WERI-Rb-1 (cell line): ENCODE results near the gene SPTB.

ENCODE experiments used
- DNase-seq: peaks from one replicate; pipeline ENCODE4 v3.0.0-alpha.2; 2020
- H3K27ac ChIP-seq: fragments of 250-450 bp; sonication (Bioruptor Pico); 2 replicates; pipeline ENCODE4 v1.5.1; 2020; ENCODE audit warnings: mild to moderate bottlenecking, moderate library complexity
- H3K27me3 ChIP-seq: fragments of 250-450 bp; sonication (Bioruptor Pico); 2 replicates; pipeline ENCODE4 v1.5.1; 2021; ENCODE audit warnings: mild to moderate bottlenecking, low read depth, moderate library complexity; ENCODE audit not compliant: insufficient read depth, severe bottlenecking
- H3K36me3 ChIP-seq: fragments of 250-450 bp; sonication (Bioruptor Pico); 2 replicates; pipeline ENCODE4 v1.5.1; 2020; ENCODE audit warnings: mild to moderate bottlenecking, moderate library complexity
- H3K4me3 ChIP-seq: 2 replicates; pipeline ENCODE4 v1.5.1; 2011; ENCODE audit warnings: low read depth, mild to moderate bottlenecking, control low read depth, low read length
- H3K9me3 ChIP-seq: fragments of 250-450 bp; sonication (Bioruptor Pico); 2 replicates; pipeline ENCODE4 v1.5.1; 2021; ENCODE audit warnings: mild to moderate bottlenecking, moderate library complexity; ENCODE audit not compliant: severe bottlenecking
- TF ChIP-seq, protein P1 (sequence below): IDR thresholded peaks from 2 replicates; pipeline ENCODE4 v1.5.1; 2011; ENCODE audit warnings: low read depth, mild to moderate bottlenecking, control low read depth, inconsistent platforms, low read length

The SPTB gene

DNA sequence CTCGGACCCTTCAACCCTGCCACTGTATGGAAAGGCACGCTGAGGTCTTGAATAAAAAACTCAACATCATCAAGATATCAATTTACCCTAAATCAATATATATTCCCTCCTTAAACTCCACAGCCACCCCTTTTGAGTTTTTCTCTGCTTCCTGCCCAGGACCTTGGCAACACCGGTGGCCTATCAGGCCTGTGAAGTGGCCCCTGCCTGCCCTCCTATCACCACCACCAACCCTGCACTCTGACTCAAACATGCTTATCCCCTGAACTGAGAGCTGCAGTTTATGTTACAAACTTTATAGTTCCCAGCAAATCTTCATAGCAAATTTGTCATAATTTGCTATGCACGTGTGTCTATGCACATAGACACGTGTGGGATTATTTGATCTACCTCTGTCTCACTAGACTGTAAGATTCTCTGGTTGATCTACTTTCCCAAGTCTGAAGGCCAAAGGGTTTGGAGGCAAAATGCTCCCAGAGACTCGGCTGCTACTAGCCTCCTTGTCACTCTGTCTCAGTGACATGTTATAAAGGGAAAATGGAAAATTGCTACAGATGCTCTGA is 63.4 kb downstream of the SPTB start:
- Histone ChIP-seq H3K4me3 (no peak overlapping the region), H3K27me3 (no peaks in the 10 kb centered on the region), H3K9me3 (no peaks in the 10 kb centered on the region), H3K36me3 (no peaks in the 10 kb centered on the region), H3K27ac (no peak overlapping the region)
- no peak for DNase-seq
- TF ChIP-seq, protein P1, sequence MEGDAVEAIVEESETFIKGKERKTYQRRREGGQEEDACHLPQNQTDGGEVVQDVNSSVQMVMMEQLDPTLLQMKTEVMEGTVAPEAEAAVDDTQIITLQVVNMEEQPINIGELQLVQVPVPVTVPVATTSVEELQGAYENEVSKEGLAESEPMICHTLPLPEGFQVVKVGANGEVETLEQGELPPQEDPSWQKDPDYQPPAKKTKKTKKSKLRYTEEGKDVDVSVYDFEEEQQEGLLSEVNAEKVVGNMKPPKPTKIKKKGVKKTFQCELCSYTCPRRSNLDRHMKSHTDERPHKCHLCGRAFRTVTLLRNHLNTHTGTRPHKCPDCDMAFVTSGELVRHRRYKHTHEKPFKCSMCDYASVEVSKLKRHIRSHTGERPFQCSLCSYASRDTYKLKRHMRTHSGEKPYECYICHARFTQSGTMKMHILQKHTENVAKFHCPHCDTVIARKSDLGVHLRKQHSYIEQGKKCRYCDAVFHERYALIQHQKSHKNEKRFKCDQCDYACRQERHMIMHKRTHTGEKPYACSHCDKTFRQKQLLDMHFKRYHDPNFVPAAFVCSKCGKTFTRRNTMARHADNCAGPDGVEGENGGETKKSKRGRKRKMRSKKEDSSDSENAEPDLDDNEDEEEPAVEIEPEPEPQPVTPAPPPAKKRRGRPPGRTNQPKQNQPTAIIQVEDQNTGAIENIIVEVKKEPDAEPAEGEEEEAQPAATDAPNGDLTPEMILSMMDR: no peak

DNA sequence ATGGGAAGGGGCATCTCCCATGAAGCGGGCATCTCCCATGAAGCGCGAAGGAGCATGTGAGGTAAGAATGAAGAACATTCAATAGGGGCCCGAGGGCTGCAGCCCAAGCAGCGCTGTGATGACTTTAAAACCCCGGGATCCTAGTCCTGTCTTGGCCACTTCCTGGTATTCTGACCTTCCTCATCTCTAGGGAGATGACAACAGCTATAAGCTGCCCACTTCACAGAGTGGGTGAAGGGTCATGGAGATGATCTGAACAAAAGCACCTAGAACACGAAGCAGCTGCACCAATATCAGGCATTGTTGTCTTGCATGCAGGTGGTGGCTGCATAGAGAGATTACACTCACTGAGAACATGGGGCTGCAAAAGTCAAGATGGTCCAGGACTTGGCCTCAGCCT is 64.5 kb downstream of the SPTB start:
- H3K27ac ChIP-seq: no peak overlapping the region
- no peak for DNase-seq
- TF ChIP-seq, protein P1: no peak
- no peaks in the 10 kb centered on the region for H3K36me3 ChIP-seq
- H3K4me3 ChIP-seq: no peak overlapping the region
- H3K9me3 ChIP-seq: no peaks in the 10 kb centered on the region
- no peaks in the 10 kb centered on the region for H3K27me3 ChIP-seq

- no peak overlapping the region for H3K4me3 ChIP-seq
- H3K36me3 ChIP-seq: no peaks in the 10 kb centered on the region
- TF ChIP-seq, protein P1: no peak
- no peak overlapping the region for H3K27ac ChIP-seq
- H3K9me3 ChIP-seq: no peaks in the 10 kb centered on the region
- no peaks in the 10 kb centered on the region for H3K27me3 ChIP-seq
- peak; percentile 58 for DNase-seq
Observed at GRCh38 chr14:64812412-64812811, 67.3 kb downstream of the SPTB start.

GRCh38 chr14:64811676-64812075 is 68.0 kb downstream of the SPTB start:
- H3K4me3 ChIP-seq: no peak overlapping the region
- no peaks in the 10 kb centered on the region for H3K36me3 ChIP-seq
- H3K27me3 ChIP-seq: no peaks in the 10 kb centered on the region
- TF ChIP-seq, protein P1: no peak
- H3K27ac ChIP-seq: no peak overlapping the region
- DNase-seq: no peak
- H3K9me3 ChIP-seq: no peaks in the 10 kb centered on the region

DNA sequence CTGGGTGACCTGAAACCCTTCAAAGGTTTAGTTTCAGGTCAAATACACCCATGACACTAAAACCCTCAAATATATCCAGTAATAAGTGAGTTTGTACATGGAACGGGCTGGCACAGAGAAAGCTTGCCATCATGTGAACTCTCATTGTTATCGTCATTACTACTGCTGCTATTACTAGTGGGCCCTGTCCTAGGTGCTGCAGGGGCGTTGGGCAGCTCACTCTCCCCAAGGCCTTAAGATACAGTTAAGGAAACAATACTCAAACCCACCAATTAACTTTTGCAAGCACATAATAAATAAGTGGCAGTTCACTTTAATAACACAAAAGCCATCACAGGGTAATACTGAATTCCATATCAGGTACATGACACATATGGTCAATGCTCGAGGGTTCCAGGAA is 71.3 kb downstream of the SPTB start:
- TF ChIP-seq, protein P1: no peak
- no peaks in the 10 kb centered on the region for H3K27me3 ChIP-seq
- no peak overlapping the region for H3K4me3 ChIP-seq
- H3K36me3 ChIP-seq: no peaks in the 10 kb centered on the region
- H3K9me3 ChIP-seq: no peaks in the 10 kb centered on the region
- no peak for DNase-seq
- H3K27ac ChIP-seq: no peak overlapping the region

- Histone ChIP-seq H3K4me3 (no peak overlapping the region), H3K9me3 (no peaks in the 10 kb centered on the region), H3K27me3 (no peaks in the 10 kb centered on the region), H3K27ac (no peak overlapping the region), H3K36me3 (no peaks in the 10 kb centered on the region)
- no peak for DNase-seq
- TF ChIP-seq, protein P1: no peak
Observed at GRCh38 chr14:64807551-64807950, 72.2 kb downstream of the SPTB start.
